ENCODE measurements around the gene GNG11.

GRCh38 chr7:93883917-93884345 lies 37.6 kb upstream of the GNG11 start:
- no peak for TF ChIP-seq CTCF (IDR thresholded peaks at IDR 0.05)
- TF ChIP-seq POLR2A (IDR thresholded peaks at IDR 0.05) = no peak

Measured in thyroid gland (tissue), 4 donors.